GM23338 (cell line): ENCODE results near the gene MAPRE2. TPM values are rescaled to one million over a fixed set of nuclear protein-coding genes. Genes with fewer than 3 reads are reported as not detected.

Source experiments
- polyA plus RNA-seq: library from polyadenylated mRNA; unstranded; fragments of >200 nt; fragmentation: Nextera tagmentation; extraction: Ambion mirVana; gene quantifications from 2 replicates; pipeline ENCODE4 v1.2.1, GENCODE V29; 2016
- small RNA-seq: library from RNA; depleted of rRNA; stranded (forward); fragments of <200 nt; gene quantifications from one replicate; pipeline ENCODE3, GENCODE V24; 2014; ENCODE audit warnings: low replicate concordance
- total RNA-seq: library from RNA; depleted of rRNA; stranded (reverse); fragments of >200 nt; shearing (Covaris generic); gene quantifications from 2 replicates; pipeline ENCODE4 v1.2.3, GENCODE V29; 2014; rRNA removed

The MAPRE2 gene
- total and polyA plus RNA-seq, 2 experiments from 2014 or later = 17.8 to 40.4 TPM

Small RNA genes lying within 50 kb of the gene (small RNA-seq; reads per million reads assigned to genes)
- not detected for gene AC015967.2

Other genes with a start within 250 kb of the MAPRE2 start
- 47.6 and 48.6 TPM in 2 replicates for gene ZNF397, start 199.6 kb downstream of the MAPRE2 start, total RNA-seq
- gene ZNF397, start 199.6 kb downstream of the MAPRE2 start, polyA plus RNA-seq = 19.1 and 20.7 TPM in 2 replicates
- 15.5 and 21.8 TPM in 2 replicates for gene ZSCAN30, start 248.8 kb downstream of the MAPRE2 start, total RNA-seq
- 7.0 and 12.3 TPM in 2 replicates for gene ZSCAN30, start 248.8 kb downstream of the MAPRE2 start, polyA plus RNA-seq